ENCODE measurements around the gene URAD. TPM values are rescaled to one million over a fixed set of nuclear protein-coding genes. Genes with fewer than 3 reads are reported as not detected.

Gene URAD
- total RNA-seq, 1 donor from 2014 or later, result not detected

DNA sequence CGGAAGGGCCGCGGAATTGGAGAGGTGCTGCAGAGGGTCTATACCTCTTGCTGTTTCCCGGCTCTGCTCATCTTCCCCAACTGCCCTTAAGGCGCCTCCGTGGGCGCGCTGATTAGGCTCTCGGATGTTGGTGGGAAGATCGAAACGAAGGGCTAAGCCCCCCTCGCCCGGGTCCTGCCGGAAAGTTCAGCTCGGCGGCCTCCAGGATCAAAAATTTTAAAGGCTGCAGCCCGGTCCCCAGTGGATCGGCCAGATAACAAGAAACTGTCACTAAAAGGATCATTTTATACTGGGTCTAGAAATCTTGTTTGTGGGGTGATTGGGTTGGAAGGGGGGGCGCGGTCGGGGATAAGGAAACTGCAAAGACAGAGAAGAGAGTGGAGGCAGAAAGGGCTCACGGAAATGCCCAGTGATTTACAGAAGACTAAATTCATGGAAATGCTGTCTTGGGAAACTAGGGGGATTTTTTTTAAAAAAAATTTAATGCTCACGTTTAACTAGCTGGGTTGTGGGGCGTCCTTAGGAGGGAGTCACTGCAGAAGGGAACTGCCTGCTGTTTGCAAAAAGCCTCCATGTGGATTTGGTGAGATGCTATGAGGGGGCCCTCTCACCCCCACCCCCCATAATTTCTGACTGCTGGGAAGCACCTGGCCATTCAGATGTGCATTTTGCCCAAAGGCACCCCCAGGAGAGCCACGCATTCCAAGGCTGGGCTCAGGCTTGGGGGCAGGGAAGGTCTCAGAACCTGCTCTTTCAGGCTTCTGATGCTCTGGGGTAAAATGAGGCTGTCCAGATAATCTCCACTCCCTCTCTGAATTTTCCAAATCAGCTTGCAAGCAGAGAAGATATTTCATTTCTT, 27.0 kb downstream of the URAD start:
- Histone ChIP-seq H3K4me3 (peak overlapping the region; percentile 45), H3K27ac (no peak overlapping the region), H3K27me3 (ENCODE audit: low read depth) (peaks cover 98% of the 10 kb centered on the region), H3K36me3 (no peaks in the 10 kb centered on the region), H3K4me1 (peaks cover 24% of the 10 kb centered on the region), H3K9me3 (no peaks in the 10 kb centered on the region)
- TF ChIP-seq, protein P1, sequence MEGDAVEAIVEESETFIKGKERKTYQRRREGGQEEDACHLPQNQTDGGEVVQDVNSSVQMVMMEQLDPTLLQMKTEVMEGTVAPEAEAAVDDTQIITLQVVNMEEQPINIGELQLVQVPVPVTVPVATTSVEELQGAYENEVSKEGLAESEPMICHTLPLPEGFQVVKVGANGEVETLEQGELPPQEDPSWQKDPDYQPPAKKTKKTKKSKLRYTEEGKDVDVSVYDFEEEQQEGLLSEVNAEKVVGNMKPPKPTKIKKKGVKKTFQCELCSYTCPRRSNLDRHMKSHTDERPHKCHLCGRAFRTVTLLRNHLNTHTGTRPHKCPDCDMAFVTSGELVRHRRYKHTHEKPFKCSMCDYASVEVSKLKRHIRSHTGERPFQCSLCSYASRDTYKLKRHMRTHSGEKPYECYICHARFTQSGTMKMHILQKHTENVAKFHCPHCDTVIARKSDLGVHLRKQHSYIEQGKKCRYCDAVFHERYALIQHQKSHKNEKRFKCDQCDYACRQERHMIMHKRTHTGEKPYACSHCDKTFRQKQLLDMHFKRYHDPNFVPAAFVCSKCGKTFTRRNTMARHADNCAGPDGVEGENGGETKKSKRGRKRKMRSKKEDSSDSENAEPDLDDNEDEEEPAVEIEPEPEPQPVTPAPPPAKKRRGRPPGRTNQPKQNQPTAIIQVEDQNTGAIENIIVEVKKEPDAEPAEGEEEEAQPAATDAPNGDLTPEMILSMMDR (IDR thresholded peaks at IDR 0.05), result no peak
- ATAC-seq (no peak), DNase-seq (no peak)
- intact Hi-C loops (cut with DNase I), result no loop called here

DNA sequence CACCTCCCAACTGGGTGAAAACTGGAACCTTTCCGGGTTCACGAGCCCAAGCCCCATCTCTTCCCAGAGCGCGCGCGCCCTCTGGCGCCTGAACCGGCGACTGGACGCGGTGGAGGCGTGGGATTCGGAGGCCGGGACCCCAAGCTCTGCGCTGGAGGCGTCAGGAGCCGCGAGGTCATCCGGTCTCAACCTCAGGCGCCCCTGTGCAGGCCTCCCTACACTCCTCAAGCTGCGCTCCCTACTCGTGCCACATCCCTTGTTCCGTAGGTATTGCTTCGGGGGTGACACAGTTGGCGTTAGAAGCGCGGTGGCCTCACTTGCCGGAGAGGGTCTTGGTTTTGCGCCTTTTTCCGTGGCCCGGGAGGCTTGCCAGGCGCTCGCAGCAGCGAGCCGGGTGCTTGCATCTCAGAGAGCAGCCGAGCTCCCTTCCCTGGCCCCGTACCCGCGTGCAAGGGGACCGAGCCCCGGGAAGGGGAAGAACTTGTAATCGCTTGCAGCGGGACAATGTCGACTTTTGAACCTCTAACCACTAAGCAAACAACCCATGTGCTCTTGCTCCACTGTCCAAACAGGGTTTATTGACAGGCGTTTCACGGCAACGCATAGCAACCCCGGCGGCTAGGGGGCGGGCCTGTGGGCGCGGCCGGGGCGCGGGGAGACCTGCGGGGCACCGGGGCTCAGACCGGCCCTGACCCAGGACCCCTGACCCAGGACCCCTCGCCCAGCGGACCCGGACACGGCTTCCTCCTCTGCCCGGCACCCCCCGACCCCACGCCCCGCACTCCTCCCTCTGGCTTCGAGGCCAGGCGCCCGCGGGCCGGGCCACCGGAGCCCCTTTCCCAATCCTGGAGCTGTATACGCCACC, 27.9 kb downstream of the URAD start:
- peaks cover 19% of the 10 kb centered on the region for H3K4me1 ChIP-seq
- ATAC-seq, result peak; percentile 91 to 96
- H3K27ac ChIP-seq, result no peak overlapping the region
- H3K4me3 ChIP-seq, result peak overlapping the region; percentile 45
- H3K27me3 ChIP-seq (ENCODE audit: low read depth), result peaks cover 98% of the 10 kb centered on the region
- H3K36me3 ChIP-seq, result no peaks in the 10 kb centered on the region
- peak; percentile 72 for DNase-seq
- H3K9me3 ChIP-seq, result no peaks in the 10 kb centered on the region
- intact Hi-C loops (cut with DNase I), result no loop called here
- TF ChIP-seq, protein P1 (IDR thresholded peaks at IDR 0.05), result peak; percentile 41

DNA sequence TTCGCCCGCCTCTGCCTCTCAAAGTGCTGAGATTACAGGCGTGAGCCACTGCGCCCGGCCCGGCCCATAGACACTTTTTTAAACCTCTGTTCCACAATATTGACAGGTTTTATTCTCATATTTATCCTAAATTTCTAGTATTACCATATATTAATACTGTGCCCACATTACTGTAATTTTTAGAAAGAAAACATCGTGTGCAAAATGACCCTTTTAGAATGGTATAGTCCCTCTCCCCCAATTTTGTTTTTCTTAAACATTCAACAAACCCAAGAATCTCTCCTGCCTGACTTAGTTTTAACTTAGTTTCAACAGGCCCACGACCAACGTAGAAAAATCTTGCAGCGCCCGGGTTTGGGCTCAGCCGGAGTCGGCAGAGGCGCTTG, 28.5 kb downstream of the URAD start:
- Histone ChIP-seq H3K27me3 (ENCODE audit: low read depth) (peaks cover 98% of the 10 kb centered on the region), H3K4me3 (peak overlapping the region; percentile 45), H3K4me1 (peaks cover 19% of the 10 kb centered on the region), H3K27ac (no peak overlapping the region), H3K36me3 (no peaks in the 10 kb centered on the region), H3K9me3 (no peaks in the 10 kb centered on the region)
- ATAC-seq (no peak), DNase-seq (no peak)
- TF ChIP-seq, protein P1 (IDR thresholded peaks at IDR 0.05), result no peak
- intact Hi-C loops (cut with DNase I), result no loop called here

DNA sequence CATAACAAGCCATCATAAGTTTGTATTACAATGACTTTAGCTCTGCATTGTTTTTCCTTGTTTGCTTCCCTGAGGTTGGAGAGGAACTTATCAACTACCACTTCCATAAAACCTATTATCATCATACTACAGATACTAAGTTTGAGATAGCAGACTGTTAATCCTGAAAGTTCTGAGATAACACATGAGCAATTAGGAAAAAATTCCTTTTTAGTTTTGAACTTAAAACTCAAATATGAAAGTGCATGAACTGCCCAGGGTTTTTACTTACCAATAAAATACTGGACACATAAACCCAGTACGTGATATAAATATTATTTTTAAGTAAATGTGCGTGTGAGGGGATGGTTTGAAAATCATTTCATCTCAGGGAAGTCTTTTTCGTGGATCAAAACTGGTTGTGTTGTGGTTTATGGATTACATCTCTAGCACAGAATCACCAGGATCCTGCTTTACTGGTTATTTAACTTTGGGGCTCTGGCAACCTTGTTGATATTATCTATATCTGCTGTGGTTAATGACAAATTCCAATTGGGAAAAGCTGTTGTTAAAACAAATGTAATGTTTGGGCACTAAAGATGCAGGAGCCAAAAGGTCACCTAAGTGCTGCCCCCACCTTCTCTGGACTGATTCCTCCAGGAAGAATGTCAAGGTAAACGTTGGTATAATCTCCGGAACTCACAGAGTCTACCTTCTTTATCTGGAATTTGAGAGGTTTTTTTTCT, 31.8 kb downstream of the URAD start:
- TF ChIP-seq, protein P1 (IDR thresholded peaks at IDR 0.05), result no peak
- H3K4me1 ChIP-seq, result peaks cover 43% of the 10 kb centered on the region
- H3K4me3 ChIP-seq, result no peak overlapping the region
- no peak overlapping the region for H3K27ac ChIP-seq
- DNase-seq, result no peak
- peaks cover 98% of the 10 kb centered on the region for H3K27me3 ChIP-seq (ENCODE audit: low read depth)
- H3K36me3 ChIP-seq, result no peaks in the 10 kb centered on the region
- ATAC-seq, result no peak
- intact Hi-C loops (cut with DNase I), result no loop called here
- no peaks in the 10 kb centered on the region for H3K9me3 ChIP-seq

DNA sequence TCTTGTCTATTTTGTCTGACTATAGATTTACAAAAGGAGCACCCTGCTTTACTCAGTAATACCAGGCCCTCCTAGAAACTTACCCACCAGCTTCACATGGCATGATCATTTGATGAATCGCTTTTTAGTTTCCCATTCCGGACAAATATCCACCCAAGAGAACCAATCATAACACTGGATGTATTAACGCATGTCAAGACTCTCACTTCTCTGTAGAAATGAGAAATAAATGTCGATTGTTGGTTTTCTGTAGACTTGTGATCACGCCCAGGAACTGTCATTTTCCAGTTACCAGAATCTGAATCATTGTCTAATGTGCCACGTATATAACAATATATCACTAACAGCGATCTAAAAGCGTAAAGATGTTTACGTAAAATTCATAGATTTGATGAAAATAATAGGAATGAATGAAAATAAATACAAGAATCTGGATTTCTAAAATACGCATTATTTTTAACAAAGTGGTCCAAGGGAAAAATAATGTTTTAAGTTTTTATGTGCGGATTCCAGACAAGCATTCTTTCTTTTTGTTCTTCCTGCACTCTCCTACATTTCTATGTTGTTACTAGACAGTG, 33.4 kb downstream of the URAD start:
- Histone ChIP-seq H3K4me3 (no peak overlapping the region), H3K27ac (no peak overlapping the region), H3K9me3 (no peaks in the 10 kb centered on the region), H3K4me1 (peaks cover 29% of the 10 kb centered on the region), H3K27me3 (ENCODE audit: low read depth) (peaks cover 88% of the 10 kb centered on the region), H3K36me3 (no peaks in the 10 kb centered on the region)
- TF ChIP-seq, protein P1 (IDR thresholded peaks at IDR 0.05), result no peak
- ATAC-seq, result no peak
- intact Hi-C loops (cut with DNase I), result no loop called here
- no peak for DNase-seq
